GM19035 (cell line): ENCODE measurements around the gene CEP70.

Source experiments
- ATAC-seq: cut with Tn5 transposase; IDR thresholded peaks from one replicate; pipeline ENCODE4 v1.9.1; 2021; ENCODE audit not compliant: unreplicated experiment

The CEP70 gene

GRCh38 chr3:138472141-138472825 lies 121.8 kb downstream of the CEP70 start:
- no peak for ATAC-seq

- no peak for ATAC-seq
These were observed 122.6 kb downstream of the CEP70 start for GRCh38 chr3:138471481-138471880.

GRCh38 chr3:138470687-138471086 lies 123.4 kb downstream of the CEP70 start:
- no peak for ATAC-seq

GRCh38 chr3:138469874-138470273 lies 124.2 kb downstream of the CEP70 start:
- no peak for ATAC-seq

- ATAC-seq = no peak
These were observed 125.2 kb downstream of the CEP70 start for GRCh38 chr3:138468886-138469285.

- no peak for ATAC-seq
These were observed 125.6 kb downstream of the CEP70 start for GRCh38 chr3:138468451-138468850.

- no peak for ATAC-seq
These were observed 126.1 kb downstream of the CEP70 start for GRCh38 chr3:138467931-138468330.

GRCh38 chr3:138465925-138466324 lies 128.1 kb downstream of the CEP70 start:
- no peak for ATAC-seq

GRCh38 chr3:138465451-138465850 lies 128.6 kb downstream of the CEP70 start:
- ATAC-seq = no peak

- ATAC-seq = no peak
These were observed 129.6 kb downstream of the CEP70 start for GRCh38 chr3:138464491-138464860.

GRCh38 chr3:138463724-138464490 lies 130.2 kb downstream of the CEP70 start:
- no peak for ATAC-seq

- no peak for ATAC-seq
These were observed 132.2 kb downstream of the CEP70 start for GRCh38 chr3:138461896-138462295.

- no peak for ATAC-seq
These were observed 132.8 kb downstream of the CEP70 start for GRCh38 chr3:138461246-138461645.

- ATAC-seq = no peak
These were observed 133.4 kb downstream of the CEP70 start for GRCh38 chr3:138460536-138461205.

GRCh38 chr3:138459619-138460535 lies 134.2 kb downstream of the CEP70 start:
- ATAC-seq = no peak

GRCh38 chr3:138458774-138459499 lies 135.1 kb downstream of the CEP70 start:
- ATAC-seq = no peak

GRCh38 chr3:138457863-138458735 lies 136.0 kb downstream of the CEP70 start:
- no peak for ATAC-seq

- ATAC-seq = no peak
These were observed 136.8 kb downstream of the CEP70 start for GRCh38 chr3:138456961-138457862.
